ENCODE data around the gene AMBP. TPM values are rescaled to one million over a fixed set of nuclear protein-coding genes. Genes with fewer than 3 reads are reported as not detected.
"Not testable (repeated sequence)": the region's sequence is repeated elsewhere in the genome, so short reads cannot be mapped to it uniquely, and the experiment has no call there.

AMBP gene
- total RNA-seq, 2 experiments from 2014 or later: not detected

DNA sequence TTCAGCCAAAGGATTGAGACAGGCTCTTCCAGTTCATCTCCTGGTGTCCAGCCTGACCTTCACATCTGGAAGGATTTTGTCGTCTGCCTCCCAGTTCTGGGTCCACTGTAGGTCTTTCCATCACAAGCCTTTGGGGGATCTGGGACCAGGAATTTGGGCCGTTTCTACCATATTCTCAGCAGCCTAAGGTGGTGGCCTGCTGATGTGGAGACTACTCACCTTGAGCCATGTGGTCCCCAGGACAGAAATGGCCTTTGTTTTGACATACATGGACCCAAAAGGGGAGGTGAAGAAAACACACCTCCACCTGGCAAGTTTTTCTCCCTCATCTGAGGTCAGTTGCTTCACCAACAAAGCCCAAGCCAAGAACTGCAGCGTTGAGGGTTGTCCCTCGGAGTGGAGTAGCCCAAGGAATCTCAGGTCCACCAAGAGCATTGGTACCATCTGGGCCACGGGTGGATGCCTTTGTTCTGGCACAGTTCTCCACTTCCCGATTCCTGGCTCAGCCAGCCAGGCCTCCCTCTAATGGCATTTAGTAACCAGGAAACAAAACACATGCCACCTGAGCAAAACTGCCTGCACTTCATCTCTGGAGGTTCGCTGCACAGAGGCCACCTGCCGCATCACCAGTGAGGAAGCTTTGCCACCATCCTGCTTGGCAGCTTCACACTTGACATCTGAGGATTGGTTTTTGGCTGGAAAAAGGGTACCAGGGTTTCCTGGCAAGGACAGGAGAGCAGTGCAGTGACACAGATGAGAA is 24.7 kb downstream of the AMBP start:
- Mint-ChIP-seq H3K4me3 (no peak overlapping the region), H3K9me3 (ENCODE audit: low read depth) (no peaks in the 10 kb centered on the region), H3K4me1 (no peaks in the 10 kb centered on the region), H3K27me3 (no peaks in the 10 kb centered on the region), H3K36me3 (ENCODE audit: low read depth) (no peaks in the 10 kb centered on the region), H3K27ac (no peak overlapping the region)
- DNase-seq (no peak), ATAC-seq (no peak)
- intact Hi-C loops (cut with DNase I, micrococcal nuclease): no loop called here
- CTCF ChIA-PET: no interaction called here
- POLR2A ChIA-PET: no interaction called here

DNA sequence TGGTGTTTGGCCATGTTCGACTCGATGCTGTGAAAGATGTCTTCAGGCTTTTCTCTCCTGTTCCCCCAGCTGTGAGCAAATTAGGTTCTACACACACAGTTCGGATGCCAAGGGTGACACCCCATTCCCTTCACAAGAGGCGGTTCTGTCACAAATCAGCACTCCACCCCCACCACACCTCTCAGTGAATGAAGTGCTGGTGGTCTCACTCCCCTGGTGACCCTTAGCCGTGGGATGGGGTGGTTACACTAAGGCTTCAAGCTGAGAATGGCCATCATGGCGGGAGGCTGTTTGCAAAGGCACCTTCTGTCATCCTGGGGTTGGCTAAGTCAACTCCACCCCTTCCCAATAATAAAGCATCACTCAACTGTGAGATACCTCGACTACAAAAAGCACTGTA is 26.4 kb downstream of the AMBP start:
- H3K36me3 Mint-ChIP-seq (ENCODE audit: low read depth): no peaks in the 10 kb centered on the region
- DNase-seq: no peak
- H3K4me1 Mint-ChIP-seq: no peaks in the 10 kb centered on the region
- no peaks in the 10 kb centered on the region for H3K27me3 Mint-ChIP-seq
- ChIA-PET CTCF (no interaction called here), POLR2A (no interaction called here)
- no peak for ATAC-seq
- intact Hi-C loops (cut with DNase I, micrococcal nuclease): no loop called here
- H3K27ac Mint-ChIP-seq: no peak overlapping the region
- no peak overlapping the region for H3K4me3 Mint-ChIP-seq
- no peaks in the 10 kb centered on the region for H3K9me3 Mint-ChIP-seq (ENCODE audit: low read depth)

DNA sequence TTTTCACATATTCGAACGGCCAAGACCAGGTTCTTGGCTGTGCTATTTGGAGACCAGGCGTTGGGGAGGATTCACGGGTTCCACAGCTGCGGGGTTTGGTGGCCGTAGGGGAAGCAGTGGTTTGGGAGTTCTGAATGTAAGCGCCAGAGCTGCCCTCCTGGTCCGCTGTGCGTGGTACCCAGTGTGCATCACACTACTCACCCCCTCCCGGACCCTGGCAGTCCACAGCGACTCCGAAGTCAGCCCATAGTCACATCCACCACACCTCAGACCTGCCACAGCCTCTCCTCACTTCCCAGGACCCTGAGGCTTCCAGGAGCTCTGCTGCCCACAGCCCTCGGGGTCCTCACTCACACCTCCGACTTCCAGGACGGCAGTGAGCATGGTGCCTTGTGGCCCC is 26.8 kb downstream of the AMBP start:
- ATAC-seq (no peak), DNase-seq (no peak)
- ChIA-PET POLR2A (no interaction called here), CTCF (no interaction called here)
- H3K4me1 Mint-ChIP-seq: no peaks in the 10 kb centered on the region
- H3K36me3 Mint-ChIP-seq (ENCODE audit: low read depth): no peaks in the 10 kb centered on the region
- no peak overlapping the region for H3K4me3 Mint-ChIP-seq
- intact Hi-C loops (cut with DNase I, micrococcal nuclease): no loop called here
- no peaks in the 10 kb centered on the region for H3K27me3 Mint-ChIP-seq
- no peak overlapping the region for H3K27ac Mint-ChIP-seq
- H3K9me3 Mint-ChIP-seq (ENCODE audit: low read depth): no peaks in the 10 kb centered on the region

DNA sequence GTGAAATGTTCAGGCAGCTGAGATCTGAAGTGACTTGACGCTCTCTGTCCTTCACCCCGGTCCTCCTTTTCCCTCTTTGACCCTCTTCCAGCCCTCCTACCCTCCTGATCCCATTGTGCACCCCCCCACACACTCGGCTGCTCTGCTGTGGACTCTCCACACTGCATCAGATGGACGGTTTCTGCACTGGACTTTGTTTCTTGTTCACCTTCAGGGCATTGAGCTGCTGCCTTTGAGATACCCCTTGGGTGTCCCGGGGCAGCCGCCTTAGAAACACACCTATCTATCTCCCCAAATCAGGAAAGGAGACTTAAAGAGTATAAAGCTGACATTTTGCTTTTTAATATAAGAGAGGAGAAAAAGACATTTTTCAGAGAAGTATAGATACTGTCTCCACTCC is 27.5 kb downstream of the AMBP start:
- H3K27ac Mint-ChIP-seq: no peak overlapping the region

DNA sequence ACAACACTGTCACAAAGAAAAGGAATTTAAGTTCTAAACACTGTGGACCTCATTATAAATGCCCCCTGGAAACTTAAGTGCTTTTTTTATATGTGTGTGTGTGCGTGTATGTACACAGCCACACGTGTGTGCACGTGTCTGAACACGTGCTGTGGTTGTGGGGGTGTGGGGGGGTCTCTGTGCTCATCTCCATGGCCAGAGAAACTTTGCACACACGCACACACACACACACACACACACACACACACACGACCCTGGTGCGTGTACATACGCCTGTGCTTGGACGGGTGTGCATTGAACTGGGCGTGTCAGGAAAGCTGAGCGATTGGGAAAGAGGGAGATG is 27.9 kb downstream of the AMBP start:
- ATAC-seq (no peak), DNase-seq (no peak)
- POLR2A ChIA-PET: interaction anchor here (0.6 kb wide), 1 partner anchor 1912 kb away, joined by 4 read pairs; no protein-coding TSS in a partner anchor
- H3K36me3 Mint-ChIP-seq (ENCODE audit: low read depth): no peaks in the 10 kb centered on the region
- no peaks in the 10 kb centered on the region for H3K27me3 Mint-ChIP-seq
- CTCF ChIA-PET: no interaction called here
- H3K4me3 Mint-ChIP-seq: no peak overlapping the region
- intact Hi-C loops (cut with DNase I, micrococcal nuclease): no loop called here
- H3K4me1 Mint-ChIP-seq: no peaks in the 10 kb centered on the region
- H3K9me3 Mint-ChIP-seq (ENCODE audit: low read depth): no peaks in the 10 kb centered on the region
- no peak overlapping the region for H3K27ac Mint-ChIP-seq

More for the DNA sequence above, 27.5 kb downstream of the AMBP start:
- Mint-ChIP-seq H3K9me3 (ENCODE audit: low read depth) (no peaks in the 10 kb centered on the region), H3K36me3 (ENCODE audit: low read depth) (no peaks in the 10 kb centered on the region), H3K4me3 (no peak overlapping the region), H3K4me1 (no peaks in the 10 kb centered on the region), H3K27me3 (no peaks in the 10 kb centered on the region)
- DNase-seq (no peak), ATAC-seq (no peak)
- intact Hi-C loops (cut with DNase I, micrococcal nuclease): no loop called here
- ChIA-PET CTCF (no interaction called here), POLR2A (no interaction called here)

DNA sequence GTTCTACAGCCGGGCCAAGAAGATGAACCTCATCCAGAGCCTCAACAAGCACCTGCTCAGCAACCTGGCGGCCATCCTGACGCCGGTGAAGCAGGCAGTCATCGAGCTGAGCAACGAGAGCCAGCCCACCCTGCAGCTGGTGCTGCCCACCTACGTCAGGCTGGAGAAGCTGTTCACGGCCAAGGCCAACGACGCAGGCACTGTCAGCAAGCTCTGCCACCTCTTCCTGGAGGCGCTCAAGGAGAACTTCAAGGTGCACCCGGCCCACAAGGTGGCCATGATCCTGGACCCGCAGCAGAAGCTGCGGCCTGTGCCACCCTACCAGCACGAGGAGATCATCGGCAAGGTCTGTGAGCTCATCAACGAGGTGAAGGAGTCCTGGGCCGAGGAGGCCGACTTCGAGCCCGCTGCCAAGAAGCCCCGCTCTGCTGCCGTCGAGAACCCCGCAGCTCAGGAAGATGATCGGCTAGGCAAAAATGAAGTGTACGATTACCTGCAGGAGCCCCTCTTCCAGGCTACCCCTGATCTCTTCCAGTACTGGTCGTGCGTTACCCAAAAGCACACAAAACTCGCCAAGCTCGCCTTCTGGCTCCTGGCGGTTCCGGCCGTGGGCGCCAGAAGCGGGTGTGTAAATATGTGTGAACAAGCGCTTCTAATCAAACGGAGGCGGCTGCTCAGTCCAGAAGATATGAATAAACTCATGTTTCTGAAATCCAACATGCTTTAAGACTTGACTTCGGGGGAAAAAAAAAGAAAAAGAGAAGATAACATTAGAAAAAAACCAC is 28.5 kb downstream of the AMBP start:
- CTCF ChIA-PET: no interaction called here
- POLR2A ChIA-PET: interaction anchor here (0.6 kb wide), 1 partner anchor 1911 kb away, joined by 4 read pairs; no protein-coding TSS in a partner anchor
- no peak overlapping the region for H3K27ac Mint-ChIP-seq
- no peaks in the 10 kb centered on the region for H3K36me3 Mint-ChIP-seq (ENCODE audit: low read depth)
- ATAC-seq: no peak
- intact Hi-C loops (cut with DNase I, micrococcal nuclease): no loop called here
- H3K4me3 Mint-ChIP-seq: no peak overlapping the region
- no peaks in the 10 kb centered on the region for H3K4me1 Mint-ChIP-seq
- H3K27me3 Mint-ChIP-seq: no peaks in the 10 kb centered on the region
- H3K9me3 Mint-ChIP-seq (ENCODE audit: low read depth): no peaks in the 10 kb centered on the region
- no peak for DNase-seq

DNA sequence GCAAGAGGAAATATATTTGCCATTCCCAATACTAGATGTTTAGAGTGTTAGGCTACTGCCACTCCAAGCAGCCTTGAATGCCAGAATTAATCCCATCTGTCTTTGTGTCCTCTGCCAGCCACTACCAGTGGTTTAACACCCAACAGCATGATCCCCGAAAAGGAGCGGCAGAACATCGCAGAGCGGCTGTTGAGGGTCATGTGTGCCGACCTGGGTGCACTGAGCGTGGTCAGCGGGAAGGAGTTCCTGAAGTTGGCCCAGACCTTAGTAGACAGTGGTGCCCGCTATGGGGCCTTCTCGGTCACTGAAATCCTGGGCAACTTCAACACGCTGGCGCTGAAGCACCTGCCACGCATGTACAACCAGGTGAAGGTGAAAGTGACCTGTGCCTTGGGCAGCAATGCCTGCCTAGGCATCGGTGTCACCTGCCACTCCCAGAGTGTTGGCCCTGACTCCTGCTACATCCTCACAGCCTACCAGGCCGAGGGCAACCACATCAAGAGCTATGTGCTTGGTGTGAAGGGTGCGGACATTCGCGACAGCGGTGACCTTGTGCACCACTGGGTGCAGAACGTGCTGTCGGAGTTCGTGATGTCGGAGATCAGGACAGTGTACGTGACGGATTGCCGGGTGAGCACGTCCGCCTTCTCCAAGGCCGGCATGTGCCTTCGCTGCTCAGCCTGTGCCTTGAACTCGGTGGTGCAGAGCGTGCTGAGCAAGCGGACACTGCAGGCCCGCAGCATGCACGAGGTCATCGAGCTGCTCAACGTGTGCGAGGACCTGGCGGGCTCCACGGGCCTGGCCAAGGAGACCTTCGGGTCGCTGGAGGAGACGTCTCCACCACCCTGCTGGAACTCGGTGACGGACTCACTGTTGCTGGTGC is 29.3 kb downstream of the AMBP start:
- no peak for ATAC-seq
- POLR2A ChIA-PET: no interaction called here
- CTCF ChIA-PET: no interaction called here
- intact Hi-C loops (cut with DNase I, micrococcal nuclease): no loop called here
- H3K4me3 Mint-ChIP-seq: no peak overlapping the region
- no peaks in the 10 kb centered on the region for H3K27me3 Mint-ChIP-seq
- no peaks in the 10 kb centered on the region for H3K9me3 Mint-ChIP-seq (ENCODE audit: low read depth)
- DNase-seq: no peak
- H3K27ac Mint-ChIP-seq: no peak overlapping the region
- H3K4me1 Mint-ChIP-seq: no peaks in the 10 kb centered on the region
- no peaks in the 10 kb centered on the region for H3K36me3 Mint-ChIP-seq (ENCODE audit: low read depth)

DNA sequence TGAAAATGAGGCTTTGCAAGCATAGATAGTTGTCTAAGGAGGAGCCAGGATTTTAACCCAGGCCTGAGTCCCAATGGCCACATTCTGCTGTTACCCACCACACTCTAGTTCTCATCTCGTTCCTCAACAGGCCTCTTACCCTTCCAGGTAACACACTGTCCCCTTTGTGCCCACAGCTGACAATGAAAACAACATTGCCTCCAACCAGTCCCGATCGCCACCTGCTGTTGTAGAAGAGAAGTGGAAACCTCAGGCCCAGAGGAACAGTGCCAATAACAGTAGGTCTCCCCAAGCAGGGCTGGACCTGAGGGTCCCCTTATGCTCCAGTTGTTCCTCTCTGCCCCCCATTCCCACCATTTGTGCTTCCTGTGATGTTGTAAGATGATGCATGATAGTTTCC is 30.4 kb downstream of the AMBP start:
- Mint-ChIP-seq H3K27ac (no peak overlapping the region), H3K4me3 (no peak overlapping the region), H3K9me3 (ENCODE audit: low read depth) (no peaks in the 10 kb centered on the region), H3K36me3 (ENCODE audit: low read depth) (no peaks in the 10 kb centered on the region), H3K27me3 (no peaks in the 10 kb centered on the region), H3K4me1 (no peaks in the 10 kb centered on the region)
- ChIA-PET POLR2A (no interaction called here), CTCF (no interaction called here)
- DNase-seq (no peak), ATAC-seq (no peak)
- intact Hi-C loops (cut with DNase I, micrococcal nuclease): no loop called here

DNA sequence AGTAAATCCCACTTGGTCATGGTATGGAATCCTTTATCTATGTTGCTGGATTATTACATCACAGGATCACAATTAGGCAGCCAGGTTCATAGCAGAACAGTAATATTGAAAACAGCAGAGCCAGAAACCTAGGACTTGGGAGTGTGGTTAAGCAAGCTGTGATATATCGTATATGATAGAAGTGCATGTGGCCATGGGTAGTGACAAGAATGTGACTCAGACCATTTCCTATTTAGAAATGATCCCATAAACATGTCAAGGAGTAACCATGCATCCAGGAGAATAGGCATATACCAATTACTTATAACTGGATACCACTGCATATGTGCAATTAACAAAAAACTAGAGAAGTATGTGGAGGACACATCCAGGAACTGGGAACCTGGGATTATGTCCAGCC is 31.2 kb downstream of the AMBP start:
- CTCF ChIA-PET: no interaction called here
- no peak for DNase-seq
- no peak overlapping the region for H3K4me3 Mint-ChIP-seq
- H3K36me3 Mint-ChIP-seq (ENCODE audit: low read depth): no peaks in the 10 kb centered on the region
- no peaks in the 10 kb centered on the region for H3K9me3 Mint-ChIP-seq (ENCODE audit: low read depth)
- no peaks in the 10 kb centered on the region for H3K4me1 Mint-ChIP-seq
- no peaks in the 10 kb centered on the region for H3K27me3 Mint-ChIP-seq
- intact Hi-C loops (cut with DNase I, micrococcal nuclease): no loop called here
- ATAC-seq: no peak
- H3K27ac Mint-ChIP-seq: no peak overlapping the region
- POLR2A ChIA-PET: no interaction called here

DNA sequence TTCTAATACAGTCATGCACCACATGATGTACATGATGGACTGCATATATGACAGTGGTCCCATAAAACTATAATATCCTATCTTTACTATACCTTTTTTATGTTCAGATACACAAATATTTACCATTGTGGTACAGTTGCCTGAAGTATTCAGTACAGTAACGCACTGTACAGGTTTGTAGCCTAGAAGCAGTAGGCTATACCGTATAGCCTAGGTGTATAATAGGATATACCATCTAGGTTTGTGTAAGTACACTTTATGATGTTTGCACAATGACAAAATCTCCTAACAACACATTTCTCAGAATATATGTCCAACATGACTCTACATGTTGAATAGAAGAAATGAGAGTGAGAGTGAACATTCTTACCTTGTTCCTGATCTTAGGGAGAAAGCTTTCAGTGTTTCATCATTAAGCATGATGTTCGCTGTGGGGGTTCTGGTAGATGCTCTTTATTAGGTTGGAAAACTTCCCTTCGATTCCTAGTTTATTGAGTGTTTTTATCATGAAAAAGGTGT is 31.8 kb downstream of the AMBP start:
- no peak for DNase-seq
- no peak for ATAC-seq
- no peak overlapping the region for H3K27ac Mint-ChIP-seq
- H3K4me1 Mint-ChIP-seq: no peaks in the 10 kb centered on the region
- H3K36me3 Mint-ChIP-seq (ENCODE audit: low read depth): no peaks in the 10 kb centered on the region
- H3K27me3 Mint-ChIP-seq: no peaks in the 10 kb centered on the region
- CTCF ChIA-PET: no interaction called here
- intact Hi-C loops (cut with DNase I, micrococcal nuclease): no loop called here
- no peak overlapping the region for H3K4me3 Mint-ChIP-seq
- no peaks in the 10 kb centered on the region for H3K9me3 Mint-ChIP-seq (ENCODE audit: low read depth)
- POLR2A ChIA-PET: no interaction called here

DNA sequence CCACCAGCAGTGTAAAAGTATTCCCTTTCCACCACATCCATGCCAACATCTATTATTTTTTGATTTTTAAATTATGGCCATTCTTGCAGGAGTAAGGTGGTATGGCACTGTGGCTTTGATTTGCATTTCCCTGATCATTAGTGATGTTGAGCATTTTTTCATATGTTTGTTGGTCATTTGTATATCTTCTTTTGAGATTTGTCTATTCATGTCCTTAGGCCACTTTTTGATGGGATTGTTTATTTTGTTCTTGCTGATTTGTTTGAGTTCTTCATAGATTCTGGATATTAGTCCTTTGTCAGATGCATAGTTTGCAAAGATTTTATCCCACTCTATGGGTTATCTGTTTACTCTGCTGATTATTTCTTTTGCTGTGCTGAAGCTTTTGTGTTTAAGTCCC is 34.4 kb downstream of the AMBP start:
- H3K36me3 Mint-ChIP-seq (ENCODE audit: low read depth); H3K4me3 Mint-ChIP-seq; intact Hi-C loops (cut with DNase I, micrococcal nuclease); ATAC-seq; CTCF ChIA-PET; POLR2A ChIA-PET; H3K27me3 Mint-ChIP-seq; DNase-seq; H3K9me3 Mint-ChIP-seq (ENCODE audit: low read depth); H3K27ac Mint-ChIP-seq; H3K4me1 Mint-ChIP-seq: not testable (repeated sequence)

DNA sequence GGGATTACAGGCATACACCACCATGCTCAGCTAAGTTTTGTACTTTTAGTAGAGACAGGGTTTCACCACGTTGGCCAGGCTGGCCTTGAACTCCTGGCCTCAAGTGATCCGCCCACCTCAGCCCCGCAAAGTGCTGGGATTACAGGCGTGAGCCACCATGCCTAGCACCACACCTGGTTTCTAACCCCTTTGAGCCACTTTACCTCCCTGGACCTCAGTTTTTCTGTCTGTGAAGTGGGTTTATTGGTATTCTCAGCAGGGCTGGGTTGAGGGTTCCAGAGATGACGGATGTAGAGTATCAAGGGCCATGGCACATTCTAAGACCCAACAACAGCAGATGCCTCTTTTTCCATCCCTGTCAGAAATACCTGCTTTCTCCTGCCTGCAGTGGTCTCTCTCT is 38.6 kb downstream of the AMBP start:
- Mint-ChIP-seq H3K9me3 (ENCODE audit: low read depth) (no peaks in the 10 kb centered on the region), H3K36me3 (ENCODE audit: low read depth) (no peaks in the 10 kb centered on the region), H3K27me3 (no peaks in the 10 kb centered on the region), H3K27ac (no peak overlapping the region), H3K4me3 (no peak overlapping the region), H3K4me1 (no peaks in the 10 kb centered on the region)
- POLR2A ChIA-PET: no interaction called here
- ATAC-seq (no peak), DNase-seq (no peak)
- CTCF ChIA-PET: no interaction called here
- intact Hi-C loops (cut with DNase I, micrococcal nuclease): no loop called here
